Stimulated activated CD8-positive, alpha-beta memory T cell treated with anti-CD3 and anti-CD28 coated beads, Interleukin-7, amount 100 ng/mL, for 1 hour (primary cell): ENCODE data around the gene IFFO2.
A peak's percentile ranks its signal among the peaks of the same experiment; 100 is the strongest.

Experiments
- DNase-seq, 2 donors: peaks; one replicate each; pipeline ENCODE4 v3.0.0-alpha.2; 2020; ENCODE audit warnings: low read depth in 2 of 2

Gene IFFO2

GRCh38 chr1:18972531-18972930 lies 16.1 kb upstream of the IFFO2 start:
- DNase-seq: no peak

- no peak for DNase-seq
Measured at GRCh38 chr1:18970762-18971161, 14.3 kb upstream of the IFFO2 start.

- DNase-seq: no peak
Measured at GRCh38 chr1:18970358-18970757, 13.9 kb upstream of the IFFO2 start.

DNA sequence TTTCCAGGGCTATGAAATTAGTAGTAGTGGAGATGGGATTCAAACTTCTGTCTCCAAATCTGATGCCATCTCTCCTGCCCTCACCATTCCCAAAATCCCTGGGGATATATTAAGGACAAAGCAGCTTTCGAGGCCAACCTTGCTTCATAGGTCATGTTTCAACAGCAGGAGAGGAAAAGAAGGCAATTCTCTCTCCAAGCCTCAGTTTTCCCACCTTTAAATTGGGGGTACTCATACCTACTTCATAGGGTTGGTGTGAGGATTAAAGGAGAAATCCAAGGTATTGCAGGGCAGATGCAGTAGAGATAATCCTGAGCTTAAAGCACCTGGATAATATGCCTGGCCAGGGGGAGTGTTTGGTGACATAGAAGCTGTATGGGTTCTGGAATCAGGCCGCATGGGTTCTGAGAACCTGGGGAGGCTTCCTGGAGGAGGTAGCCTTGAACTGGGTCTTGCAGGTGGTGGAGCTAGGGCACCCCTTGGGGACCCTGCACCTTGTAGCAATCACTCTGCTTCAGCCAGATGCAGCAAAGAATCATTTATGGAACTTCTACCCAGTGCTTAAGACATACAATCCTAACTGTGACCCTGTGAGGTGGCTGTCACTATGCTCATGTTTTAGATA lies 10.7 kb upstream of the IFFO2 start:
- no peak for DNase-seq

GRCh38 chr1:18965206-18966173 lies 9.0 kb upstream of the IFFO2 start:
- no peak for DNase-seq

- DNase-seq: no peak
Measured at GRCh38 chr1:18963968-18964367, 7.5 kb upstream of the IFFO2 start.

GRCh38 chr1:18962855-18963737 lies 6.6 kb upstream of the IFFO2 start:
- no peak for DNase-seq

- DNase-seq: no peak
Measured at GRCh38 chr1:18962121-18962721, 5.7 kb upstream of the IFFO2 start.

DNA sequence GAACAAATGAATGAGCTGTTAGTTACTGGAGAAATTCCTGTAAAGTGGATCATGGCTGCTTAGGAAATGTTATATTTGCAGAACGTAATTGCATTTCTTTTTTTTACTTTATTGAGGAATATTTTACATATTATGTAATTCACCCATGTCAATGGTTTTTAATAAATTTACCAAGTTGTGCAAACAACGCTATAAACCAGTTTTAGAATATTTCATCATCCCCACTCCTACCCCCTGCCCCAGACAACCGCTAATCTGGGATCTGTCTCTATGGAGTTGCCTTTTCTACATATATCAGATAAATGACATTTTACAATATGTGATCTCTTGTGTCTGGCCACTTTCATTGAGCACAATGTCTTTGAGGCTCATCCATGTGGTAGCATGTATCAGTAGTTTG lies 4.3 kb upstream of the IFFO2 start:
- DNase-seq: no peak

DNA sequence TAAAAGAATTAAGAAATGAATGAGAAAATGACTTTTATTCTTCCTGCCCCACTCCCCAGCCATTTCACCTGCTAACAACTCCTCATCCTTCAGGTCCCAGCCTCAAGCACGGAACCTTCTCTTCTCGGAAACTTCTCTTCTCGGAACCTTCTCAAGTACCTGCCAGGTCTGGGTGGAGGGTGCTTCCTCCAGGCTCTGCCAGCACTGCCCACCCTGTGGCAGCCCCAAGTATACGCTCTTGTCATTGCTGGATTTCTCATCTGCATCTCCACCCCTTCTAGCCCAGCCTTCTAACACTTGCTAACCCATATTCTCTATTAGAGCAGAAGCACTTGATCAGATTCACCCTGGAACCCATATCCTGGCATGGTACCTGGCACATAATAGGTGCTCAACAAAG lies 3.9 kb upstream of the IFFO2 start:
- DNase-seq: no peak

DNA sequence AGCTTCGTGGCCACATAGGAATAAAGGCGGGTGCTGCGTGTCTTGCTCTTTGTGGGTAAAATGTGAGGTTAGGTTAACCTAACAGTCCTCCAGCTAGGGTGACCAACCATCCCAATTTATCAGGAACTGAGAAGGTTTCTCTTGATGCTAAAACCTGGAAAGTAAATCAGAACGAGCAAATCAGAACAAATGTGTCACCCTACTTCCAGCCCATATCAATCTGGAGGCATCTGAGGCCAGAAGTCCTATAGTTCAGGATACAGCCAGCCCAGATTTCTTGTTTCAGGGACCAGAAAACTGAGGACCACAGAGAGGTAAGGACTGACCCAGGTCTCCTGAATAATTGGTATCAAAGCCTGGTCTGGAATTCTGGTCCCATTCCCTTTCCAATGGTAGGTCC lies 3.1 kb upstream of the IFFO2 start:
- DNase-seq: no peak

- DNase-seq: no peak
Measured at GRCh38 chr1:18957532-18958300, 1.2 kb upstream of the IFFO2 start.

GRCh38 chr1:18957136-18957521 lies 653 bp upstream of the IFFO2 start:
- no peak for DNase-seq

- DNase-seq: no peak
Measured at GRCh38 chr1:18955441-18956192, 859 bp downstream of the IFFO2 start.

- DNase-seq: no peak
Measured at GRCh38 chr1:18955131-18955440, 1.4 kb downstream of the IFFO2 start.

GRCh38 chr1:18954270-18955071 lies 2.0 kb downstream of the IFFO2 start:
- DNase-seq: no peak

DNA sequence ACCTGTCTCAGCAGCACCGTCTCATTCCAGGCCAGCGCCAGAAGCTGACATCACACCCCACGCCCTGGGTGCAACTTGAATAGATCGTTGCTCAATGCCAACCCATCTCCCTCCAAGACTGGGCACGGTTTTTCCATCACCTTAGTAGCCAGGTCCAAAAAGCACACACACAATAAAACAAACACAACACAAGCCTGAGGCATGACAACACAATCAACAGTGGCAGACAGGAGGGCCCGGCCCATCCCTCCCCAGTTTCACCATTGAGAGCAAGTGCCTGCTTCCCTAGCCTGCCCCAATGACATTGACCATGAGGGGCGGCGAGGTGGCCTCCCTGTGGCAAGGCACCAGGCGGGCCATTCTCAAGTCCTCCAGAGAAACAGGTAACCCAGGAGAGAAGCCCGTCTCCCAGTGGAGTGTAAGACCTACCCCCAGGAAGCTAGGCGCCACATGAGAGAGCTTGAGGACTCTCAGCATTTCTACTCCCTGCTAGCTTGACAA lies 2.7 kb downstream of the IFFO2 start:
- no peak for DNase-seq

GRCh38 chr1:18951818-18952391 lies 4.6 kb downstream of the IFFO2 start:
- DNase-seq: peak; percentile 57 to 68

- DNase-seq: no peak
Measured at GRCh38 chr1:18951416-18951815, 5.1 kb downstream of the IFFO2 start.
